GM18498 (cell line): Measurements from ENCODE around the gene ZDHHC14.
"Not testable (repeated sequence)": the region's sequence is repeated elsewhere in the genome, so short reads cannot be mapped to it uniquely, and the experiment has no call there.

ENCODE experiments used
- ATAC-seq: cut with Tn5 transposase; IDR thresholded peaks from one replicate; pipeline ENCODE4 v1.9.1; 2021; ENCODE audit warnings: mild to moderate bottlenecking, moderate library complexity; ENCODE audit not compliant: unreplicated experiment

ZDHHC14 gene

GRCh38 chr6:157462956-157463742 lies 82.2 kb downstream of the ZDHHC14 start:
- no peak for ATAC-seq

GRCh38 chr6:157463743-157464135 lies 82.7 kb downstream of the ZDHHC14 start:
- ATAC-seq = not testable (repeated sequence)

- peak; percentile 53 for ATAC-seq
Measured at GRCh38 chr6:157464653-157465535, 83.9 kb downstream of the ZDHHC14 start.

GRCh38 chr6:157466342-157466648 lies 85.3 kb downstream of the ZDHHC14 start:
- no peak for ATAC-seq

- not testable (repeated sequence) for ATAC-seq
Measured at GRCh38 chr6:157467339-157467738, 86.3 kb downstream of the ZDHHC14 start.

GRCh38 chr6:157468054-157468453 lies 87.1 kb downstream of the ZDHHC14 start:
- no peak for ATAC-seq

- no peak for ATAC-seq
Measured at GRCh38 chr6:157468574-157468973, 87.6 kb downstream of the ZDHHC14 start.

GRCh38 chr6:157469378-157469777 lies 88.4 kb downstream of the ZDHHC14 start:
- ATAC-seq = no peak

- ATAC-seq = no peak
Measured at GRCh38 chr6:157471077-157471686, 90.2 kb downstream of the ZDHHC14 start.

- ATAC-seq = no peak
Measured at GRCh38 chr6:157471895-157472686, 91.1 kb downstream of the ZDHHC14 start.

GRCh38 chr6:157476797-157477196 lies 95.8 kb downstream of the ZDHHC14 start:
- ATAC-seq = no peak

GRCh38 chr6:157478926-157479325 lies 97.9 kb downstream of the ZDHHC14 start:
- no peak for ATAC-seq

GRCh38 chr6:157479464-157480303 lies 98.7 kb downstream of the ZDHHC14 start:
- ATAC-seq = no peak

GRCh38 chr6:157481189-157481864 lies 100.3 kb downstream of the ZDHHC14 start:
- no peak for ATAC-seq

GRCh38 chr6:157481865-157482249 lies 100.9 kb downstream of the ZDHHC14 start:
- no peak for ATAC-seq

- ATAC-seq = no peak
Measured at GRCh38 chr6:157483770-157484169, 102.8 kb downstream of the ZDHHC14 start.

GRCh38 chr6:157484181-157484580 lies 103.2 kb downstream of the ZDHHC14 start:
- ATAC-seq = no peak

- no peak for ATAC-seq
Measured at GRCh38 chr6:157486572-157486971, 105.6 kb downstream of the ZDHHC14 start.

GRCh38 chr6:157487110-157487773 lies 106.3 kb downstream of the ZDHHC14 start:
- ATAC-seq = no peak
